GM21619 (cell line): Measurements from ENCODE around the gene FCHSD1.

Source experiments
- ATAC-seq: cut with Tn5 transposase; IDR thresholded peaks from one replicate; pipeline ENCODE4 v1.9.1; 2021; ENCODE audit not compliant: unreplicated experiment

Gene FCHSD1

DNA sequence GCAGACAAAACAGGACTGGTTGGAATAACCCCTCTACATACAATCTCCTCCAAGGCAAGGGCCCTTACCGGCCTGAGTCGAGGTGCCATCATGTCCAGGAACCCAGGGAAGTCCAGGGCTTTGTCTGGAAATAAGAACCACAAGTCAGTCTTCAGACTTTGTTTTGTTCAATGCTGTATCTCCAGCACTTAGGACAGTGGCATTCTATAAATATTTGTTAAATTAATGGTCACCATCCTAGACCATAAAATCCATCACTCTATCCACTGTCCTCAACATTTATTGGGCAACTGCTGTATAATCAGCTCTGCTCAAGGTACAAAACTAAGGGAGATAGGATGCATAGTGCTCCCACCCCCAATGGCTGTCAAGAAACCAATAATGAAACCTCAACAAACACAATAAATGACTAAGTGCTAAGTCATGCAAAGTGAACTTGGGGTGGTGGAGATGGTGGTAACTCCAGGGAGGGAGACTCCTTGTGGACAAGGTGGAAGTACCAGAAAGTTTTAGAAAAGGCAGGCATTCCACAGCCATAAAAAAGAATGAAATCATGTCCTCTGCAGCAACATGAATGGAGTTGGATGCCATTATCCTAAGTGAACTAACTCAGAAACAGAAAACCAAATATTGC is 9.5 kb downstream of the FCHSD1 start:
- peak; percentile 56 for ATAC-seq

- ATAC-seq = no peak
These were observed 10.5 kb downstream of the FCHSD1 start for GRCh38 chr5:141640698-141641097.

DNA sequence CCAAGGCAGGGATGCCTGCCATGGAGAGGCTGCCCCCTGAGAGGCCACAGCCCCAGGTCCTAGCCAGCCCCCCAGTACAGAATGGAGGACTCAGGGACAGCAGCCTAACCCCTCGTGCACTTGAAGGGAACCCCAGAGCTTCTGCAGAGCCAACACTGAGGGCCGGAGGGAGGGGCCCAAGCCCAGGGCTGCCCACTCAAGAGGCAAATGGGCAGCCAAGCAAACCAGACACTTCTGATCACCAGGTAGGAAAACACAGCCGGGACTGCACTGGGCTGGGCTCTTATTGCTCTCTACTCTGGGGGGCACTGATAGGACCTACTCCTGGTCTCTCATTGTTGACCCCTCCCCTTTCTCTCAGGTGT is 11.2 kb downstream of the FCHSD1 start:
- ATAC-seq = no peak

GRCh38 chr5:141639357-141640050 is 11.7 kb downstream of the FCHSD1 start:
- no peak for ATAC-seq

- no peak for ATAC-seq
These were observed 12.4 kb downstream of the FCHSD1 start for GRCh38 chr5:141638771-141639170.

DNA sequence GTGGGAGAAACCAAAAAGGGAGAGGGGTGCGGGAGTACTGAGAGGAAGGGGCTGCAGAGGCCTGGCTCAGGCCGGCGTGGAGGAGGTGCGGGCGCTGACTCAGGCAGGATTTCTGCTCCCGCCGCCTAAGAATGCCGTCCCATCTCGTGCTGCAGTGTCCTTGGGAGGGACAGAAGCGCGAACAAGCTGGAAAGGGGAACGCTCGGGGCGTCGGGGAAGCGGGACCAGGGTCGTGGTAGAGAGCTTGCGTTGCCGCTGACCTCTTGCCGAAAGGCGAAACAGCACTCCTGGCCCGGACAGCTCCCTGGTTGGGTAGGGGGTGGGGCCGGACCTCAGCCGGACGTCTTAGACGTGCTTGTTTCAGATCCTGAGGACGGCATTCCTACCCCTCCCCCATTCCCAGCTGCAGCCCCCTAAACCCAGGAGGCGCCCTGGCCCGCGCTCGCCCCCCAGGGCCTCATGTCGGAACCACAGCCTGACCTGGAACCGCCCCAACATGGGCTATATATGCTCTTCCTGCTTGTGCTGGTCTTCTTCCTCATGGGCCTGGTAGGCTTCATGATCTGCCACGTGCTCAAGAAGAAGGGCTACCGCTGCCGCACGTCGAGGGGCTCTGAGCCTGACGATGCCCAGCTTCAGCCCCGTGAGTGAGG is 13.3 kb downstream of the FCHSD1 start:
- ATAC-seq = no peak

DNA sequence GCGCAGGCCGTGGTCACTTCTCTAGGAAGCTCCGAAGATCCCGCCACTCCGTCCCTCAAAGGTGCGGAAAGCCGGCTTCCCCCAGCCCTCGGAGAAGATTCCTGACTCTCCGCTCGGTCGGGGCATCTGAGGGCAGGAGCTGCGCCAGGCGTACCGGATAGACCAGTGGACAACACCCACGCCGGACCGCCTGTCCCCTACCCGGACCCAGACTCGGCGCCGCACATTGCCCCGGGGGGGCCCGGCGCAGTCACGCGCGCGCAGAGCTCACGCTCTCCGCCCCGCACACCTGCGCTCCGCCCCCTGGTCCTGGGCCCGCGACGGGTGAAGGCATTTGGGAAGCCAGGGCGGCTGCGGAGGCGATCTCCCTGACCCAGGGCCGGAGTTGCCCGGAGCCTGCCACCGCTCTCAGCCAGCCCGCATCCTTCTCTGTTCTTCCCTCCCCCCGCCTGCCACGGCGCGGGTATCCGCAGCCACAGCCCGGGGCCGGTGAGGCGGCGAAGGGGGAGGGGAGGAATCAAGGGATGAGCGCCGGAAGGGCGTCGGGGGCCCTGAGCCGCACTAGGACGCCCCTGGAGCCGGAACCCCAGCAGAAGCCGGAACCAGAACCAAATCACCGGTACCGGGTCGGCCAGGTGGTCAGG is 14.0 kb downstream of the FCHSD1 start:
- peak; percentile 16 for ATAC-seq

DNA sequence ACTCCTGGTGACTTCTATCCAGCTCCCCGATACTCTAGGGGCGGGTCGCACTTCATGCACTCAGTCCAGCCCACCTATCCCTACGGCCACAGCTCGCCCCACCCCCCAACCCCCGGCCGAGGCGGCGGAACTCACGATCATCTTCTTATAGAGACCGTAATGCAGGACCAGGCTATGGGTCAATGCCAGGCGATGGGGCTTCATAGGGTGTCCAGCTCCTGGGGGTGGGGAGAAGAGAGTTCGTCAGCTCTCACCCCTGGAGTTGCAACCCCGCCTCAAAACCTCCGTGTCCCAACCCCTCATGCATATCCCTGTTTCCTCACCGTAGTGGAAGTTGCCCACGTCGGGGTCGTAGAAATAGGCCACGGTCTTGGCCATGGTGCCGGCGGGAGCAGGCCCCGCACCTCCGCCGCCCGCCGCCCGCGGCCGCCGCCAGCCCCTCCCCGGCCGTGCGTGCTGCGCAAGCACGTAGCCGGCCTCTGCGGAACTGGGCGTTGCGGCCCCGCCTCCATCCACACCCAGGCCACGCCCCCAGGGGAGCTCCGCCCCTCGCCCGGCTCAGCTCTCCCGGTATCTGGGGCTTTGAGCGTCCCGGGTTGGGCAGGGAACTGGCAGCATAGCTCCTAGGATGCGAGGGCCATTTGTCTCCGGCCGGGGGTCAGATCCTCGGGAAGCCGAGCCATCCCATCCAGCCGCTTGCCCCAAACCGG is 14.7 kb downstream of the FCHSD1 start, which contains the start of the genes HDAC3 and RELL2:
Gene HDAC3 (minus strand): TSS at position 437 of the 710 bp plus-strand sequence. CDS start 59 bp downstream, at position 378.
Gene RELL2 (plus strand): TSS at position 585 of the 710 bp plus-strand sequence. CDS start 1,229 bp downstream, outside the sequence.
- ATAC-seq = peak; percentile 63

GRCh38 chr5:141636106-141636412 is 15.2 kb downstream of the FCHSD1 start:
- no peak for ATAC-seq

- ATAC-seq = no peak
These were observed 15.6 kb downstream of the FCHSD1 start for GRCh38 chr5:141635646-141636045.

GRCh38 chr5:141634720-141635119 is 16.5 kb downstream of the FCHSD1 start:
- no peak for ATAC-seq

DNA sequence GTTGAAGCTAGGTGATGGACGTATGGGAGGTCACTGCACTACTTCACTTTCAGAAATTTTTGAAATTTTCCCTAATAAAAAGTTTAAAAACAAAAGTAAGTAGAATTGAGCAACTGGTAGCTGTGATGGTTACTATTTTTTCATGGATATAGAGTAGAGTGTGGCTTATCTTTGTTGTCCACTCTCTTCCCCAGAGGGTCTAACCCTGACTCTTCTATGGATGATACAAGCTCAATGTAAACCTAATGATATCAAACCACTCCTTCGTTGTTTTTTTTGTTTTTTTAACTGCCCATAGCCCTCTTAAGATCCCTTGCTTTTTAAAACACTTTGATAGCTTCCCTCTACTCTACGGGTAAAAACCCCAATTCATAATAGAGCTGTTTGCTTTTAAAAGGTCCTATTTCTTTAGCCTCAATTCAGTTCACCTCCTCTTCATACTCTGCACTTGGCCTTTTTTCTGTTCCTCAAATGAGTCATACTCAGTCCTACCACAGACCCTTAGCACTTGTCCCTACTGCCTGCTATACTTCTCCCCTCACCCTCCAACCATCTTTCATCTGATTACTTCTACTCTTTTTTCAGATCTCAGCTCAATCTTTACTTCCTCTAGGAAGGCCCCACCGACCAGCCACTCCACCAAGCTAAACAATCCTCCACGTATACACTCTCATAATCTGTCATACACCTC is 17.2 kb downstream of the FCHSD1 start:
- peak; percentile 60 for ATAC-seq

- ATAC-seq = no peak
These were observed 18.6 kb downstream of the FCHSD1 start for GRCh38 chr5:141632650-141633049.

- ATAC-seq = no peak
These were observed 20.6 kb downstream of the FCHSD1 start for GRCh38 chr5:141630570-141631140.

GRCh38 chr5:141628175-141628788 is 22.9 kb downstream of the FCHSD1 start:
- no peak for ATAC-seq

GRCh38 chr5:141623611-141624010 is 27.6 kb downstream of the FCHSD1 start:
- no peak for ATAC-seq

GRCh38 chr5:141623186-141623585 is 28.0 kb downstream of the FCHSD1 start:
- ATAC-seq = peak; percentile 39

- ATAC-seq = peak; percentile 83
These were observed 32.2 kb downstream of the FCHSD1 start, which contains the start of gene DIAPH1 for GRCh38 chr5:141618804-141619554. Gene DIAPH1 (minus strand): TSS chr5:141619000. CDS start chr5:141618914, 86 bp downstream.
